HepG2 (cell line): ENCODE results near the gene NOXA1. TPM values are rescaled to one million over a fixed set of nuclear protein-coding genes. Genes with fewer than 3 reads are reported as not detected.

Experiments
- BHLHE40 ChIP-seq: IDR thresholded peaks from 2 replicates; pipeline ENCODE4 v1.6.1; 2011; ENCODE audit warnings: low read length, improper control_type of control experiment
- CHD4 ChIP-seq: fragments of 200-600 bp; sonication (generic); IDR thresholded peaks from 2 replicates; pipeline ENCODE4 v1.7.0; 2017; ENCODE audit warnings: mild to moderate bottlenecking, low read length, borderline replicate concordance
- FOXJ3 ChIP-seq: sonication (generic); formaldehyde crosslinking; IDR thresholded peaks from 2 replicates; pipeline ENCODE4 v1.4.0; 2020; ENCODE audit warnings: missing genetic modification reagents, mild to moderate bottlenecking, borderline replicate concordance
- GABPB1 ChIP-seq: IDR thresholded peaks from 2 replicates; pipeline ENCODE4 v1.6.1; 2016; ENCODE audit warnings: mild to moderate bottlenecking, missing genetic modification reagents, moderate library complexity, missing compliant biosample characterization
- GATA4 ChIP-seq: sonication (generic); IDR thresholded peaks from 2 replicates; pipeline ENCODE4 v1.6.1; 2016; ENCODE audit warnings: antibody characterized with exemption, low read depth, borderline replicate concordance
- IRF2 ChIP-seq: IDR thresholded peaks from 2 replicates; pipeline ENCODE4 v1.6.1; 2018; ENCODE audit warnings: missing genetic modification reagents, missing compliant biosample characterization
- MEIS1 ChIP-seq: sonication (generic); formaldehyde crosslinking; IDR thresholded peaks from 2 replicates; pipeline ENCODE4 v1.9.0; 2021; ENCODE audit warnings: mild to moderate bottlenecking, missing genetic modification reagents, moderate library complexity, borderline replicate concordance
- PHF5A ChIP-seq: IDR thresholded peaks from one replicate; pipeline ENCODE4 v1.6.1; 2018; ENCODE audit warnings: low read depth, missing genetic modification reagents; ENCODE audit not compliant: unreplicated experiment
- SNAI1 ChIP-seq: sonication (generic); formaldehyde crosslinking; IDR thresholded peaks from 2 replicates; pipeline ENCODE4 v1.5.0; 2020; ENCODE audit warnings: mild to moderate bottlenecking, missing genetic modification reagents, borderline replicate concordance
- ZBTB7A ChIP-seq: sonication (generic); formaldehyde crosslinking; IDR thresholded peaks from 2 replicates; pipeline ENCODE4 v1.8.0; 2022; ENCODE audit warnings: mild to moderate bottlenecking, missing genetic modification reagents
- ZNF235 ChIP-seq: sonication (generic); formaldehyde crosslinking; IDR thresholded peaks from 2 replicates; pipeline ENCODE4 v1.8.1; 2023; ENCODE audit warnings: mild to moderate bottlenecking, missing genetic modification reagents, borderline replicate concordance
- ZNF253 ChIP-seq: sonication (generic); formaldehyde crosslinking; IDR thresholded peaks from 2 replicates; pipeline ENCODE4 v1.8.0; 2022; ENCODE audit warnings: mild to moderate bottlenecking, missing genetic modification reagents, borderline replicate concordance
- ZNF333 ChIP-seq: sonication (generic); formaldehyde crosslinking; IDR thresholded peaks from 2 replicates; pipeline ENCODE4 v1.4.0; 2020; ENCODE audit warnings: mild to moderate bottlenecking, missing genetic modification reagents, borderline replicate concordance
- ZNF556 ChIP-seq: sonication (generic); formaldehyde crosslinking; IDR thresholded peaks from 2 replicates; pipeline ENCODE4 v1.4.0; 2020; ENCODE audit warnings: mild to moderate bottlenecking, missing genetic modification reagents, borderline replicate concordance
- polyA plus RNA-seq, 8 experiments: library from polyadenylated mRNA; depleted of rRNA in 3 of 8; stranded (reverse) in 7 of 8; unstranded in 1 of 8; fragments of >200 nt; fragmentation: Illumina TruSeq in 4 of 8; extraction: Trizol in 4 of 8; gene quantifications; 2 replicates each; pipeline versions ENCODE4 v1.2.1 to v1.2.3, GENCODE V29; 2011 to 2016; ENCODE audit warnings: low read depth in 4 of 8, missing spikeins in 1 of 8, mixed read lengths in 1 of 8; ENCODE audit not compliant: insufficient read depth in 1 of 8
- total RNA-seq, 5 experiments: library from RNA; depleted of rRNA; stranded (reverse); fragments of >200 nt; fragmentation: Illumina TruSeq; extraction: Trizol; gene quantifications; 2 replicates each; pipeline ENCODE4 v1.2.3, GENCODE V29; 2016; ENCODE audit warnings: low read depth in 1 of 5
- TF ChIP-seq, protein P1 (sequence below): IDR thresholded peaks from 2 replicates; pipeline ENCODE4 v1.6.1; 2016; ENCODE audit warnings: mild to moderate bottlenecking, missing biosample characterization, missing genetic modification reagents
- TF ChIP-seq, protein P2 (sequence below): IDR thresholded peaks from 2 replicates; pipeline ENCODE4 v1.6.1; 2018; ENCODE audit warnings: missing genetic modification reagents
- TF ChIP-seq, protein P3 (sequence below): sonication (generic); formaldehyde crosslinking; conservative IDR thresholded peaks from 2 replicates; pipeline ENCODE4 v1.8.1; 2023; ENCODE audit warnings: missing genetic modification reagents
- TF ChIP-seq, protein P4 (sequence below): sonication (generic); formaldehyde crosslinking; IDR thresholded peaks from 2 replicates; pipeline ENCODE4 v1.4.0; 2020; ENCODE audit warnings: mild to moderate bottlenecking, missing genetic modification reagents
- TF ChIP-seq, protein P5 (sequence below): sonication (generic); formaldehyde crosslinking; conservative IDR thresholded peaks from 2 replicates; pipeline ENCODE4 v1.8.0; 2022; ENCODE audit warnings: low read depth, missing genetic modification reagents
- TF ChIP-seq, protein P6 (sequence below): sonication (generic); formaldehyde crosslinking; IDR thresholded peaks from 2 replicates; pipeline ENCODE4 v1.4.0; 2020; ENCODE audit warnings: low read depth, mild to moderate bottlenecking, missing genetic modification reagents

Gene NOXA1
- total and polyA plus RNA-seq, 2 of the 13 experiments (the other 11 are each of a cell fraction or from before 2014, with no cell fraction given) = 0.78 to 1.2 TPM

DNA sequence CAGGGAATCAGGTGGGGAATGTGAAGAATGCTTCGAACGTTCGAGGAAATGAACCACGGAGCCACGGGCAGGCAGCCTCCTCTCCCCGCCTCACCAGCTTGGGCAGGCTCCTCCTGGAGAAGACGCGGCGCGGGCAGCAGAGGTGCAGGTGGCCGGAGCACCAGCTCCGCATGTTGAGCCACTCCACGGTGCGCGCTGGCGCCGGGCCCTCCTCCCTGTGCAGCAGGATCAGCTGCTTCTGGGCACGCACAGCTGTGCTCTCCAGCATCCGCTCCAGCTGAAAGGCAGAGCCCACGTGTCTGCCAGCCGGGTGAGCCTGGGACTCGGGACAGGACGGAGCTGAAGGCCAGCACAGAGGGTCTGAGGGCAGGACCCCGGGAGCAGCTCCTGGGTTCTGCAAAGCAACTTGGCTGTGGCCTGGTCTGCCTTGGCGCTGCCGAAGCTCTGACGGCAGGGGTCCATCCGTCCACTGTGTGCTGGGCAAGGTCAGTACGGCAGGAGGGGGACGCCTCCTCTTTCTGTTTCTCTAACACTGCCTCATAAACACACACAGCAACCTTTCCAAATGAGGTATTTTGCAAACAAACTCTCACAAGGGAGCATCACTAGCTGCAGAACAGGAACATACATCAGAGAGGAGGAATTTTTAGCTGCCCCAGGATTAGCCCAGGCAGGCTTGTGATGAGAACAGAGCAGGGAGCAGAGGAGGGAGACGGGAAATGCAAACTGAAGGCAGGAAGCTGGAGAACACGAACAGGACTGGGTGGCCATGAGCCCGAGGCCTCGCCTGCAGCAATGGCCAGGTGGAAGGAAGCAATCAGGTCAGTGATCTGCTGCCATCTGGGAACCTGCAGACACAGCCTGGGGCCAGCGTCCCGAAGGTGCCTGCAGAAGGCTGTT, 56.0 kb downstream of the NOXA1 start (continued):
- TF ChIP-seq BHLHE40 (0 out of 2 replicates have a peak, but pooled peaks have one; percentile 12), ZNF333 (peak; percentile 52; the same call in 1 of the 2 replicates), GABPB1 (CRISPR knock-in tag) (peak; percentile 20; the same call in 1 of the 2 replicates), MEIS1 (CRISPR knock-in tag) (no peak), ZNF253 (CRISPR knock-in tag) (no peak), IRF2 (CRISPR knock-in tag) (no peak), CHD4 (no peak), ZNF556 (CRISPR knock-in tag) (no peak), GATA4 (no peak), SNAI1 (no peak), ZNF235 (peak; percentile 51; the same call in 1 of the 2 replicates), FOXJ3 (CRISPR knock-in tag) (no peak), ZBTB7A (peak; percentile 24; the same call in 1 of the 2 replicates), PHF5A (CRISPR knock-in tag) (no peak)
- TF ChIP-seq, protein P1, sequence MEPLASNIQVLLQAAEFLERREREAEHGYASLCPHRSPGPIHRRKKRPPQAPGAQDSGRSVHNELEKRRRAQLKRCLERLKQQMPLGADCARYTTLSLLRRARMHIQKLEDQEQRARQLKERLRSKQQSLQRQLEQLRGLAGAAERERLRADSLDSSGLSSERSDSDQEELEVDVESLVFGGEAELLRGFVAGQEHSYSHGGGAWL (CRISPR knock-in tag) = no peak
- TF ChIP-seq, protein P2, sequence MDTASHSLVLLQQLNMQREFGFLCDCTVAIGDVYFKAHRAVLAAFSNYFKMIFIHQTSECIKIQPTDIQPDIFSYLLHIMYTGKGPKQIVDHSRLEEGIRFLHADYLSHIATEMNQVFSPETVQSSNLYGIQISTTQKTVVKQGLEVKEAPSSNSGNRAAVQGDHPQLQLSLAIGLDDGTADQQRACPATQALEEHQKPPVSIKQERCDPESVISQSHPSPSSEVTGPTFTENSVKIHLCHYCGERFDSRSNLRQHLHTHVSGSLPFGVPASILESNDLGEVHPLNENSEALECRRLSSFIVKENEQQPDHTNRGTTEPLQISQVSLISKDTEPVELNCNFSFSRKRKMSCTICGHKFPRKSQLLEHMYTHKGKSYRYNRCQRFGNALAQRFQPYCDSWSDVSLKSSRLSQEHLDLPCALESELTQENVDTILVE (CRISPR knock-in tag) = no peak
- TF ChIP-seq, protein P3, sequence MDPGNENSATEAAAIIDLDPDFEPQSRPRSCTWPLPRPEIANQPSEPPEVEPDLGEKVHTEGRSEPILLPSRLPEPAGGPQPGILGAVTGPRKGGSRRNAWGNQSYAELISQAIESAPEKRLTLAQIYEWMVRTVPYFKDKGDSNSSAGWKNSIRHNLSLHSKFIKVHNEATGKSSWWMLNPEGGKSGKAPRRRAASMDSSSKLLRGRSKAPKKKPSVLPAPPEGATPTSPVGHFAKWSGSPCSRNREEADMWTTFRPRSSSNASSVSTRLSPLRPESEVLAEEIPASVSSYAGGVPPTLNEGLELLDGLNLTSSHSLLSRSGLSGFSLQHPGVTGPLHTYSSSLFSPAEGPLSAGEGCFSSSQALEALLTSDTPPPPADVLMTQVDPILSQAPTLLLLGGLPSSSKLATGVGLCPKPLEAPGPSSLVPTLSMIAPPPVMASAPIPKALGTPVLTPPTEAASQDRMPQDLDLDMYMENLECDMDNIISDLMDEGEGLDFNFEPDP = no peak
- TF ChIP-seq, protein P4, sequence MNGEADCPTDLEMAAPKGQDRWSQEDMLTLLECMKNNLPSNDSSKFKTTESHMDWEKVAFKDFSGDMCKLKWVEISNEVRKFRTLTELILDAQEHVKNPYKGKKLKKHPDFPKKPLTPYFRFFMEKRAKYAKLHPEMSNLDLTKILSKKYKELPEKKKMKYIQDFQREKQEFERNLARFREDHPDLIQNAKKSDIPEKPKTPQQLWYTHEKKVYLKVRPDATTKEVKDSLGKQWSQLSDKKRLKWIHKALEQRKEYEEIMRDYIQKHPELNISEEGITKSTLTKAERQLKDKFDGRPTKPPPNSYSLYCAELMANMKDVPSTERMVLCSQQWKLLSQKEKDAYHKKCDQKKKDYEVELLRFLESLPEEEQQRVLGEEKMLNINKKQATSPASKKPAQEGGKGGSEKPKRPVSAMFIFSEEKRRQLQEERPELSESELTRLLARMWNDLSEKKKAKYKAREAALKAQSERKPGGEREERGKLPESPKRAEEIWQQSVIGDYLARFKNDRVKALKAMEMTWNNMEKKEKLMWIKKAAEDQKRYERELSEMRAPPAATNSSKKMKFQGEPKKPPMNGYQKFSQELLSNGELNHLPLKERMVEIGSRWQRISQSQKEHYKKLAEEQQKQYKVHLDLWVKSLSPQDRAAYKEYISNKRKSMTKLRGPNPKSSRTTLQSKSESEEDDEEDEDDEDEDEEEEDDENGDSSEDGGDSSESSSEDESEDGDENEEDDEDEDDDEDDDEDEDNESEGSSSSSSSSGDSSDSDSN (CRISPR knock-in tag) = no peak
- TF ChIP-seq, protein P5, sequence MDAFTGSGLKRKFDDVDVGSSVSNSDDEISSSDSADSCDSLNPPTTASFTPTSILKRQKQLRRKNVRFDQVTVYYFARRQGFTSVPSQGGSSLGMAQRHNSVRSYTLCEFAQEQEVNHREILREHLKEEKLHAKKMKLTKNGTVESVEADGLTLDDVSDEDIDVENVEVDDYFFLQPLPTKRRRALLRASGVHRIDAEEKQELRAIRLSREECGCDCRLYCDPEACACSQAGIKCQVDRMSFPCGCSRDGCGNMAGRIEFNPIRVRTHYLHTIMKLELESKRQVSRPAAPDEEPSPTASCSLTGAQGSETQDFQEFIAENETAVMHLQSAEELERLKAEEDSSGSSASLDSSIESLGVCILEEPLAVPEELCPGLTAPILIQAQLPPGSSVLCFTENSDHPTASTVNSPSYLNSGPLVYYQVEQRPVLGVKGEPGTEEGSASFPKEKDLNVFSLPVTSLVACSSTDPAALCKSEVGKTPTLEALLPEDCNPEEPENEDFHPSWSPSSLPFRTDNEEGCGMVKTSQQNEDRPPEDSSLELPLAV (CRISPR knock-in tag) = no peak
- TF ChIP-seq, protein P6, sequence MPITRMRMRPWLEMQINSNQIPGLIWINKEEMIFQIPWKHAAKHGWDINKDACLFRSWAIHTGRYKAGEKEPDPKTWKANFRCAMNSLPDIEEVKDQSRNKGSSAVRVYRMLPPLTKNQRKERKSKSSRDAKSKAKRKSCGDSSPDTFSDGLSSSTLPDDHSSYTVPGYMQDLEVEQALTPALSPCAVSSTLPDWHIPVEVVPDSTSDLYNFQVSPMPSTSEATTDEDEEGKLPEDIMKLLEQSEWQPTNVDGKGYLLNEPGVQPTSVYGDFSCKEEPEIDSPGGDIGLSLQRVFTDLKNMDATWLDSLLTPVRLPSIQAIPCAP (CRISPR knock-in tag) = no peak
